LNCaP clone FGC (cell line): ENCODE measurements around the gene POR.
"Not testable (repeated sequence)": the region's sequence is repeated elsewhere in the genome, so short reads cannot be mapped to it uniquely, and the experiment has no call there.

ENCODE experiments used
- DNase-seq: peaks from one replicate; pipeline ENCODE4 v3.0.0-alpha.2; 2011; ENCODE audit warnings: low read depth
- H3K4me3 ChIP-seq: 2 replicates; pipeline ENCODE4 v1.5.1; 2011; ENCODE audit warnings: mild to moderate bottlenecking, low read depth, low read length, control low read depth
- CTCF ChIP-seq: IDR thresholded peaks from 2 replicates; pipeline ENCODE4 v1.5.1; 2012; ENCODE audit warnings: mild to moderate bottlenecking; ENCODE audit not compliant: control insufficient read depth, insufficient read depth; ENCODE audit errors: extremely low read depth

POR gene

GRCh38 chr7:75892634-75893272, 22.2 kb upstream of the POR start:
- no peak overlapping the region for H3K4me3 ChIP-seq
- no peak for TF ChIP-seq CTCF
- DNase-seq = no peak

GRCh38 chr7:75896803-75897327, 18.1 kb upstream of the POR start:
- TF ChIP-seq CTCF = no peak
- H3K4me3 ChIP-seq = no peak overlapping the region
- DNase-seq = no peak

GRCh38 chr7:75900617-75901315, 14.2 kb upstream of the POR start:
- no peak for DNase-seq

GRCh38 chr7:75905785-75906604, 9.0 kb upstream of the POR start:
- no peak for TF ChIP-seq CTCF
- no peak for DNase-seq
- no peak overlapping the region for H3K4me3 ChIP-seq

More at GRCh38 chr7:75900617-75901315, 14.2 kb upstream of the POR start:
- no peak overlapping the region for H3K4me3 ChIP-seq
- no peak for TF ChIP-seq CTCF

GRCh38 chr7:75906991-75907667, 7.8 kb upstream of the POR start:
- H3K4me3 ChIP-seq = no peak overlapping the region
- TF ChIP-seq CTCF = no peak
- no peak for DNase-seq

- DNase-seq, H3K4me3 ChIP-seq: not testable (repeated sequence)
Measured at GRCh38 chr7:75907668-75908039, 7.3 kb upstream of the POR start.

GRCh38 chr7:75909521-75910132, 5.3 kb upstream of the POR start:
- no peak for DNase-seq

GRCh38 chr7:75911186-75911585, 3.8 kb upstream of the POR start:
- DNase-seq = not testable (repeated sequence)

More at GRCh38 chr7:75909521-75910132, 5.3 kb upstream of the POR start:
- TF ChIP-seq CTCF = no peak
- H3K4me3 ChIP-seq = no peak overlapping the region

More at GRCh38 chr7:75911186-75911585, 3.8 kb upstream of the POR start:
- H3K4me3 ChIP-seq = not testable (repeated sequence)
